ENCODE data around the gene MRPL43. TPM values are rescaled to one million over a fixed set of nuclear protein-coding genes. Genes with fewer than 3 reads are reported as not detected.

MRPL43 gene
- total and polyA plus RNA-seq, 10 of the 15 experiments (the other 5 are each of a cell fraction or from before 2014, with no cell fraction given) = 16.6 to 108 (median 65.1) TPM

GRCh38 chr10:101011517-101012423 is 24.5 kb upstream of the MRPL43 start:
- TF ChIP-seq NBN (IDR thresholded peaks at IDR 0.05) = no peak
- TF ChIP-seq SUPT20H (IDR thresholded peaks at IDR 0.05; ENCODE audit: borderline replicate concordance, control insufficient read depth, low read depth, low read length) = no peak
- H4K20me1 ChIP-seq (ENCODE audit: control insufficient read depth, insufficient read depth) = no peaks in the 10 kb centered on the region
- ChIA-PET SMC1A (ENCODE audit: uncharacterized antibody, unreplicated experiment) (interaction anchor here (1.6 kb wide), 1 partner anchor 14 kb away, joined by 6 read pairs; no protein-coding TSS in a partner anchor), CTCF (interaction anchor here (1.1 to 2.2 kb wide), 6 partner anchors 9 to 98 kb away, joined by 3 to 8 read pairs (median 4); partner anchors contain the start of gene LZTS2), RAD21 (ENCODE audit: unreplicated experiment) (interaction anchor here (1.1 kb wide), 1 partner anchor 13 kb away, joined by 3 read pairs; no protein-coding TSS in a partner anchor), POLR2A (interaction anchor here (0.5 kb wide), 1 partner anchor 1349 kb away, joined by 3 read pairs; no protein-coding TSS in a partner anchor)
- no peaks in the 10 kb centered on the region for H3K79me2 ChIP-seq (ENCODE audit: control insufficient read depth, insufficient read depth, low read length)
- WGBS (ENCODE audit: insufficient coverage, insufficient replicate concordance, low lambda C conversion rate, missing lambda C conversion rate) = 48% methylated on average over 18 of the region's 22 CpGs
- no peak overlapping the region for H3K9ac ChIP-seq (ENCODE audit: control insufficient read depth, insufficient read depth, low read length)
- peaks cover 3% of the 10 kb centered on the region; the same call in 1 of the 2 replicates for H3K4me1 ChIP-seq (ENCODE audit: control insufficient read depth, insufficient read depth, low read length)
- H3K36me3 ChIP-seq (ENCODE audit: control insufficient read depth in 2 of 2, insufficient read depth in 2 of 2, low read length in 1 of 2) = no peaks in the 10 kb centered on the region
- H3K9me3 ChIP-seq (replicated peaks; ENCODE audit: control insufficient read depth, insufficient read depth, low read length) = no peaks in the 10 kb centered on the region
- FAIRE-seq = no peak
- no peak overlapping the region for H3K4me2 ChIP-seq (ENCODE audit: control insufficient read depth, insufficient read depth)
- DNase-seq (ENCODE audit: low read depth, low spot score) = no peak
- H3K27me3 ChIP-seq (replicated peaks in 1 of 2; ENCODE audit: control insufficient read depth in 2 of 2, insufficient read depth in 2 of 2, low read length in 1 of 2) = peaks cover 2 to 5% of the 10 kb centered on the region in 2 experiments; a peak in 3 of 4 replicates
- ATAC-seq = no peak
- intact Hi-C loops (cut with micrococcal nuclease; ENCODE audit: unreplicated experiment) (no loop called here), in situ Hi-C loops (cut with MboI) (no loop called here)
- no peak overlapping the region for H3K4me3 ChIP-seq
- H2AFZ ChIP-seq (ENCODE audit: control insufficient read depth, low read depth, low read length) = no peak overlapping the region
- H3K27ac ChIP-seq (ENCODE audit: control insufficient read depth, insufficient read depth) = no peak overlapping the region
- BruUV-seq (replicated peaks) = no TSS peak

GRCh38 chr10:101010329-101010728 is 23.0 kb upstream of the MRPL43 start:
- ChIA-PET SMC1A (ENCODE audit: uncharacterized antibody, unreplicated experiment) (no interaction called here), POLR2A (no interaction called here), RAD21 (ENCODE audit: unreplicated experiment) (no interaction called here), CTCF (interaction anchor here (0.8 to 2.2 kb wide), 2 partner anchors 10 to 43 kb away, joined by 3 to 7 read pairs; partner anchors contain the start of gene LZTS2)
- 56% methylated on average over 21 of the region's 22 CpGs for WGBS (ENCODE audit: insufficient coverage, insufficient replicate concordance, low lambda C conversion rate, missing lambda C conversion rate)
- ATAC-seq (no peak), FAIRE-seq (no peak), DNase-seq (ENCODE audit: low read depth, low spot score) (no peak)
- Histone ChIP-seq H3K9me3 (replicated peaks; ENCODE audit: control insufficient read depth, insufficient read depth, low read length) (no peaks in the 10 kb centered on the region), H3K79me2 (ENCODE audit: control insufficient read depth, insufficient read depth, low read length) (no peaks in the 10 kb centered on the region), H4K20me1 (ENCODE audit: control insufficient read depth, insufficient read depth) (no peaks in the 10 kb centered on the region), H3K27me3 (replicated peaks in 1 of 2; ENCODE audit: control insufficient read depth in 2 of 2, insufficient read depth in 2 of 2, low read length in 1 of 2) (no peaks in the 10 kb centered on the region; a peak in 2 of 4 replicates), H3K9ac (ENCODE audit: control insufficient read depth, insufficient read depth, low read length) (no peak overlapping the region), H3K4me1 (ENCODE audit: control insufficient read depth, insufficient read depth, low read length) (peaks cover 3% of the 10 kb centered on the region; the same call in 1 of the 2 replicates), H3K4me2 (ENCODE audit: control insufficient read depth, insufficient read depth) (no peak overlapping the region), H3K4me3 (no peak overlapping the region), H2AFZ (ENCODE audit: control insufficient read depth, low read depth, low read length) (no peak overlapping the region), H3K36me3 (ENCODE audit: control insufficient read depth in 2 of 2, insufficient read depth in 2 of 2, low read length in 1 of 2) (no peaks in the 10 kb centered on the region; a peak in 1 of 4 replicates), H3K27ac (ENCODE audit: control insufficient read depth, insufficient read depth) (no peak overlapping the region)
- in situ Hi-C loops (cut with MboI) = no loop called here
- TF ChIP-seq ZNF592 (IDR thresholded peaks at IDR 0.05) = no peak
- no peak for TF ChIP-seq ATF2 (IDR thresholded peaks at IDR 0.05; ENCODE audit: low read length)
- no peak for TF ChIP-seq ZNF217 (IDR thresholded peaks at IDR 0.05)
- no peak for TF ChIP-seq POU2F2 (IDR thresholded peaks at IDR 0.05; ENCODE audit: borderline replicate concordance, low read depth, low read length)
- intact Hi-C loops (cut with micrococcal nuclease; ENCODE audit: unreplicated experiment) = no loop called here
- BruUV-seq (replicated peaks) = no TSS peak

Data from GM12878 (cell line).